ENCODE data around the gene NTM.
"Not testable (repeated sequence)": the region's sequence is repeated elsewhere in the genome, so short reads cannot be mapped to it uniquely, and the experiment has no call there.

Gene NTM

GRCh38 chr11:132351050-132351449, 980.6 kb downstream of the NTM start:
- 93 to 94% methylated on average over 3 to 4 of the region's 7 CpGs for WGBS, 2 experiments (ENCODE audit: insufficient coverage in 2 of 2)
- Histone ChIP-seq H3K36me3 (ENCODE audit: control insufficient read depth, insufficient read depth, low read length) (no peaks in the 10 kb centered on the region), H3K9me3 (ENCODE audit: control insufficient read depth, low read length) (no peaks in the 10 kb centered on the region), H3K27ac (ENCODE audit: low read depth, low read length, severe bottlenecking) (no peak overlapping the region), H3K4me3 (ENCODE audit: extremely low read depth, insufficient read depth, low read length, poor library complexity, severe bottlenecking) (no peak overlapping the region), H3K4me1 (ENCODE audit: control insufficient read depth, insufficient read depth, low read length, poor library complexity, severe bottlenecking) (no peaks in the 10 kb centered on the region)

- H3K9me3 ChIP-seq (ENCODE audit: control insufficient read depth, low read length): no peaks in the 10 kb centered on the region
- H3K36me3 ChIP-seq (ENCODE audit: control insufficient read depth, insufficient read depth, low read length): no peaks in the 10 kb centered on the region
- H3K4me1 ChIP-seq (ENCODE audit: control insufficient read depth, insufficient read depth, low read length, poor library complexity, severe bottlenecking): no peaks in the 10 kb centered on the region
- 88 to 96% methylated on average over 7 of the region's 8 CpGs for WGBS, 2 experiments (ENCODE audit: insufficient coverage in 2 of 2)
- no peak overlapping the region for H3K4me3 ChIP-seq (ENCODE audit: extremely low read depth, insufficient read depth, low read length, poor library complexity, severe bottlenecking)
- no peak overlapping the region for H3K27ac ChIP-seq (ENCODE audit: low read depth, low read length, severe bottlenecking)
Measured at GRCh38 chr11:132352497-132352896, 982.1 kb downstream of the NTM start.

GRCh38 chr11:132353255-132353654, 982.8 kb downstream of the NTM start:
- Histone ChIP-seq H3K9me3 (ENCODE audit: control insufficient read depth, low read length) (no peaks in the 10 kb centered on the region), H3K4me1 (ENCODE audit: control insufficient read depth, insufficient read depth, low read length, poor library complexity, severe bottlenecking) (no peaks in the 10 kb centered on the region), H3K27ac (ENCODE audit: low read depth, low read length, severe bottlenecking) (no peak overlapping the region), H3K36me3 (ENCODE audit: control insufficient read depth, insufficient read depth, low read length) (no peaks in the 10 kb centered on the region), H3K4me3 (ENCODE audit: extremely low read depth, insufficient read depth, low read length, poor library complexity, severe bottlenecking) (no peak overlapping the region)
- WGBS, 2 experiments (ENCODE audit: insufficient coverage in 2 of 2): 93 to 96% methylated on average over 14 of the region's 15 CpGs

GRCh38 chr11:132357811-132358572, 987.6 kb downstream of the NTM start:
- no peak overlapping the region for H3K27ac ChIP-seq (ENCODE audit: low read depth, low read length, severe bottlenecking)
- no peaks in the 10 kb centered on the region for H3K36me3 ChIP-seq (ENCODE audit: control insufficient read depth, insufficient read depth, low read length)
- H3K4me3 ChIP-seq (ENCODE audit: extremely low read depth, insufficient read depth, low read length, poor library complexity, severe bottlenecking): no peak overlapping the region
- 91 to 93% methylated on average over 12 of the region's 13 CpGs for WGBS, 2 experiments (ENCODE audit: insufficient coverage in 2 of 2)
- no peaks in the 10 kb centered on the region for H3K4me1 ChIP-seq (ENCODE audit: control insufficient read depth, insufficient read depth, low read length, poor library complexity, severe bottlenecking)
- no peaks in the 10 kb centered on the region for H3K9me3 ChIP-seq (ENCODE audit: control insufficient read depth, low read length)

- Histone ChIP-seq H3K4me3 (ENCODE audit: extremely low read depth, insufficient read depth, low read length, poor library complexity, severe bottlenecking) (no peak overlapping the region), H3K4me1 (ENCODE audit: control insufficient read depth, insufficient read depth, low read length, poor library complexity, severe bottlenecking) (no peaks in the 10 kb centered on the region), H3K9me3 (ENCODE audit: control insufficient read depth, low read length) (no peaks in the 10 kb centered on the region), H3K36me3 (ENCODE audit: control insufficient read depth, insufficient read depth, low read length) (no peaks in the 10 kb centered on the region), H3K27ac (ENCODE audit: low read depth, low read length, severe bottlenecking) (no peak overlapping the region)
- WGBS, 2 experiments (ENCODE audit: insufficient coverage in 2 of 2): 83 to 90% methylated on average over 3 of the region's 4 CpGs
Measured at GRCh38 chr11:132358573-132358953, 988.1 kb downstream of the NTM start.

GRCh38 chr11:132361011-132361550, 990.7 kb downstream of the NTM start:
- no peaks in the 10 kb centered on the region for H3K36me3 ChIP-seq (ENCODE audit: control insufficient read depth, insufficient read depth, low read length)
- H3K9me3 ChIP-seq (ENCODE audit: control insufficient read depth, low read length): no peaks in the 10 kb centered on the region
- no peak overlapping the region for H3K27ac ChIP-seq (ENCODE audit: low read depth, low read length, severe bottlenecking)
- H3K4me3 ChIP-seq (ENCODE audit: extremely low read depth, insufficient read depth, low read length, poor library complexity, severe bottlenecking): no peak overlapping the region
- no peaks in the 10 kb centered on the region for H3K4me1 ChIP-seq (ENCODE audit: control insufficient read depth, insufficient read depth, low read length, poor library complexity, severe bottlenecking)
- 43 to 65% methylated on average over 5 of the region's 8 CpGs for WGBS, 2 experiments (ENCODE audit: insufficient coverage in 2 of 2)

GRCh38 chr11:132365650-132366049, 995.2 kb downstream of the NTM start:
- WGBS, 2 experiments (ENCODE audit: insufficient coverage in 2 of 2): 83 to 100% methylated on average over 1 of the region's 3 CpGs
- no peak overlapping the region for H3K27ac ChIP-seq (ENCODE audit: low read depth, low read length, severe bottlenecking)
- H3K36me3 ChIP-seq (ENCODE audit: control insufficient read depth, insufficient read depth, low read length): no peaks in the 10 kb centered on the region
- H3K9me3 ChIP-seq (ENCODE audit: control insufficient read depth, low read length): no peaks in the 10 kb centered on the region
- H3K4me1 ChIP-seq (ENCODE audit: control insufficient read depth, insufficient read depth, low read length, poor library complexity, severe bottlenecking): no peaks in the 10 kb centered on the region
- no peak overlapping the region for H3K4me3 ChIP-seq (ENCODE audit: extremely low read depth, insufficient read depth, low read length, poor library complexity, severe bottlenecking)

GRCh38 chr11:132367293-132367692, 996.9 kb downstream of the NTM start:
- no peaks in the 10 kb centered on the region for H3K9me3 ChIP-seq (ENCODE audit: control insufficient read depth, low read length)
- no peak overlapping the region for H3K4me3 ChIP-seq (ENCODE audit: extremely low read depth, insufficient read depth, low read length, poor library complexity, severe bottlenecking)
- no peaks in the 10 kb centered on the region for H3K36me3 ChIP-seq (ENCODE audit: control insufficient read depth, insufficient read depth, low read length)
- no peaks in the 10 kb centered on the region for H3K4me1 ChIP-seq (ENCODE audit: control insufficient read depth, insufficient read depth, low read length, poor library complexity, severe bottlenecking)
- no peak overlapping the region for H3K27ac ChIP-seq (ENCODE audit: low read depth, low read length, severe bottlenecking)
- 100% methylated on average over 1 of the region's 3 CpGs for WGBS, 2 experiments (ENCODE audit: insufficient coverage in 2 of 2)

- not testable (repeated sequence) for H3K4me3 ChIP-seq (ENCODE audit: extremely low read depth, insufficient read depth, low read length, poor library complexity, severe bottlenecking); H3K9me3 ChIP-seq (ENCODE audit: control insufficient read depth, low read length); H3K4me1 ChIP-seq (ENCODE audit: control insufficient read depth, insufficient read depth, low read length, poor library complexity, severe bottlenecking); H3K36me3 ChIP-seq (ENCODE audit: control insufficient read depth, insufficient read depth, low read length); H3K27ac ChIP-seq (ENCODE audit: low read depth, low read length, severe bottlenecking)
Measured at GRCh38 chr11:132370114-132370513, 999.7 kb downstream of the NTM start.

- Histone ChIP-seq H3K27ac (ENCODE audit: low read depth, low read length, severe bottlenecking) (no peak overlapping the region), H3K4me1 (ENCODE audit: control insufficient read depth, insufficient read depth, low read length, poor library complexity, severe bottlenecking) (no peaks in the 10 kb centered on the region), H3K9me3 (ENCODE audit: control insufficient read depth, low read length) (no peaks in the 10 kb centered on the region), H3K36me3 (ENCODE audit: control insufficient read depth, insufficient read depth, low read length) (no peaks in the 10 kb centered on the region), H3K4me3 (ENCODE audit: extremely low read depth, insufficient read depth, low read length, poor library complexity, severe bottlenecking) (no peak overlapping the region)
- WGBS, 2 experiments (ENCODE audit: insufficient coverage in 2 of 2): 88 to 96% methylated on average over 1 to 2 of the region's 4 CpGs
Measured at GRCh38 chr11:132373405-132374143, 1003.2 kb downstream of the NTM start.

- Histone ChIP-seq H3K27ac (ENCODE audit: low read depth, low read length, severe bottlenecking) (no peak overlapping the region), H3K9me3 (ENCODE audit: control insufficient read depth, low read length) (peaks cover 6% of the 10 kb centered on the region), H3K36me3 (ENCODE audit: control insufficient read depth, insufficient read depth, low read length) (no peaks in the 10 kb centered on the region), H3K4me3 (ENCODE audit: extremely low read depth, insufficient read depth, low read length, poor library complexity, severe bottlenecking) (no peak overlapping the region), H3K4me1 (ENCODE audit: control insufficient read depth, insufficient read depth, low read length, poor library complexity, severe bottlenecking) (no peaks in the 10 kb centered on the region)
- 100% methylated on average over 3 of the region's 3 CpGs; no CpG with 5 or more reads in 1 of the 2 experiments for WGBS, 2 experiments (ENCODE audit: insufficient coverage in 2 of 2)
Measured at GRCh38 chr11:132379540-132379939, 1009.1 kb downstream of the NTM start.
